HL-60 (cell line): ENCODE results near the gene CALHM5.
A peak's percentile ranks its signal among the peaks of the same experiment; 100 is the strongest.

Source experiments
- DNase-seq, 2 experiments: peaks; one replicate each; pipeline ENCODE4 v3.0.0-alpha.2; 2010 to 2020; ENCODE audit warnings: low read depth in 1 of 2, low spot score in 1 of 2
- H3K27ac ChIP-seq: fragments of 250-450 bp; sonication (Bioruptor Pico); replicated peaks from 2 replicates; pipeline ENCODE4 v1.5.1; 2020; ENCODE audit warnings: mild to moderate bottlenecking, moderate library complexity
- H3K27me3 ChIP-seq: fragments of 250-450 bp; sonication (Bioruptor Pico); 2 replicates; pipeline ENCODE4 v1.5.1; 2021; ENCODE audit warnings: mild to moderate bottlenecking, moderate library complexity; ENCODE audit not compliant: insufficient read depth, poor library complexity, severe bottlenecking
- H3K4me3 ChIP-seq: replicated peaks from 2 replicates; pipeline ENCODE4 v1.5.1; 2011; ENCODE audit warnings: mild to moderate bottlenecking, control low read depth, low read length; ENCODE audit not compliant: insufficient read depth
- CTCF ChIP-seq: IDR thresholded peaks from one replicate; pipeline ENCODE4 v1.5.1; 2011; ENCODE audit warnings: low read length, control low read depth, inconsistent platforms; ENCODE audit not compliant: insufficient read depth
- GABPA ChIP-seq: IDR thresholded peaks from 2 replicates; pipeline ENCODE4 v1.6.1; 2012; ENCODE audit warnings: low read depth
- POLR2AphosphoS5 ChIP-seq: IDR thresholded peaks from 2 replicates; pipeline ENCODE4 v1.6.1; 2012; ENCODE audit warnings: low read depth
- REST ChIP-seq: IDR thresholded peaks from 2 replicates; pipeline ENCODE4 v1.6.1; 2012; ENCODE audit warnings: low read depth; ENCODE audit not compliant: insufficient replicate concordance
- SPI1 ChIP-seq: IDR thresholded peaks from 2 replicates; pipeline ENCODE4 v1.6.1; 2012; ENCODE audit warnings: low read depth, mild to moderate bottlenecking, borderline replicate concordance

CALHM5 gene

GRCh38 chr6:116557893-116558292, 46.5 kb downstream of the CALHM5 start:
- Histone ChIP-seq H3K27me3 (no peaks in the 10 kb centered on the region), H3K4me3 (no peak overlapping the region), H3K27ac (no peak overlapping the region)
- no peak for DNase-seq
- TF ChIP-seq GABPA (no peak), CTCF (no peak), REST (no peak), POLR2AphosphoS5 (no peak)

- TF ChIP-seq CTCF (no peak), GABPA (no peak), SPI1 (no peak), POLR2AphosphoS5 (no peak), REST (no peak)
- H3K27ac ChIP-seq = no peak overlapping the region
- H3K4me3 ChIP-seq = no peak overlapping the region
- H3K27me3 ChIP-seq = no peaks in the 10 kb centered on the region
- no peak for DNase-seq
Measured at GRCh38 chr6:116560130-116560529, 48.7 kb downstream of the CALHM5 start.

- no peak overlapping the region for H3K27ac ChIP-seq
- DNase-seq = peak in 1 of 2 experiments; percentile 70
- TF ChIP-seq CTCF (peak; percentile 66), GABPA (no peak)
- H3K27me3 ChIP-seq = no peaks in the 10 kb centered on the region
- H3K4me3 ChIP-seq = no peak overlapping the region
Measured at GRCh38 chr6:116561377-116562018, 50.1 kb downstream of the CALHM5 start.

- no peak for DNase-seq
- Histone ChIP-seq H3K27me3 (no peaks in the 10 kb centered on the region), H3K27ac (no peak overlapping the region), H3K4me3 (no peak overlapping the region)
- no peak for TF ChIP-seq REST
- TF ChIP-seq GABPA = no peak
- TF ChIP-seq SPI1 = no peak
- no peak for TF ChIP-seq POLR2AphosphoS5
Measured at GRCh38 chr6:116562019-116562403, 50.6 kb downstream of the CALHM5 start.
